BLaER1 treated with 17β-estradiol and CSF1 and Interleukin-3, amounts not matched to agents 10 nM and 100 nM (cell line): ENCODE data around the gene CHEK2.
"Not testable (repeated sequence)": the region's sequence is repeated elsewhere in the genome, so short reads cannot be mapped to it uniquely, and the experiment has no call there.

Experiments
- H3K27ac ChIP-seq, 11 experiments: shearing (Covaris generic); formaldehyde crosslinking; 2 replicates each; pipeline ENCODE4 v1.8.1; 2022
- H3K27me3 ChIP-seq, 11 experiments: shearing (Covaris generic); formaldehyde crosslinking; 2 replicates each; pipeline ENCODE4 v1.8.1; 2022
- H3K36me3 ChIP-seq, 11 experiments: shearing (Covaris generic); formaldehyde crosslinking; 2 replicates each; pipeline ENCODE4 v1.8.1; 2022
- H3K4me1 ChIP-seq, 10 experiments: shearing (Covaris generic); formaldehyde crosslinking; 2 replicates each; pipeline ENCODE4 v1.8.1; 2022
- H3K4me2 ChIP-seq, 11 experiments: shearing (Covaris generic); formaldehyde crosslinking; 2 replicates each; pipeline ENCODE4 v1.8.1; 2022
- H3K4me3 ChIP-seq, 10 experiments: shearing (Covaris generic); formaldehyde crosslinking; 2 replicates each; pipeline ENCODE4 v1.8.1; 2022
- H3K9ac ChIP-seq, 11 experiments: shearing (Covaris generic); formaldehyde crosslinking; 2 replicates each; pipeline ENCODE4 v1.8.1; 2022
- H3K9me3 ChIP-seq, 11 experiments: shearing (Covaris generic); formaldehyde crosslinking; replicated peaks in 1 of 11; 2 replicates each; pipeline ENCODE4 v1.8.1; 2022
- H4K20me1 ChIP-seq, 11 experiments: shearing (Covaris generic); formaldehyde crosslinking; 2 replicates each; pipeline ENCODE4 v1.8.1; 2022
- Cebpa-rat ChIP-seq, 11 experiments: shearing (Covaris generic); IDR thresholded peaks; 2 replicates each; pipeline ENCODE4 v1.8.1; 2022

The CHEK2 gene

GRCh38 chr22:28680813-28681490, 60.7 kb downstream of the CHEK2 start:
- H3K9ac ChIP-seq = not testable (repeated sequence)

GRCh38 chr22:28679611-28680287, 61.9 kb downstream of the CHEK2 start, which contains the start of gene TTC28:
Gene TTC28, minus strand, starts transcription at chr22:28679840. Its CDS starts 117 bp downstream, at chr22:28679723.
- Histone ChIP-seq H3K9ac (peak within 1 kb of the TSS; percentile 52 to 83 (median 73); a peak in 21 of 22 replicates), H3K27ac (peak within 1 kb of the TSS in 9 of 11 experiments; percentile 44 to 69 (median 60); a peak in 15 of 22 replicates), H4K20me1 (peaks cover 0 to 57% (median 15%) of the 10 kb centered on the region in 11 experiments; a peak in 15 of 22 replicates), H3K4me2 (peak within 1 kb of the TSS; percentile 85 to 96 (median 90)), H3K27me3 (peaks cover 56 to 100% (median 63%) of the 10 kb centered on the region in 11 experiments), H3K4me1 (peaks cover 6 to 15% (median 9%) of the 10 kb centered on the region in 10 experiments; a peak in 19 of 20 replicates), H3K4me3 (peak within 1 kb of the TSS; percentile 64 to 73 (median 69))
- not testable (repeated sequence) for H3K9me3 ChIP-seq, H3K36me3 ChIP-seq

More at GRCh38 chr22:28680813-28681490, 60.7 kb downstream of the CHEK2 start:
- Histone ChIP-seq H3K36me3 (peaks cover 0 to 12% (median 4%) of the 10 kb centered on the region in 11 experiments; a peak in 5 of 22 replicates), H4K20me1 (peaks cover 0 to 61% (median 8%) of the 10 kb centered on the region in 11 experiments; a peak in 11 of 22 replicates), H3K27me3 (peaks cover 44 to 97% (median 50%) of the 10 kb centered on the region in 11 experiments)
- not testable (repeated sequence) for H3K4me2 ChIP-seq, H3K27ac ChIP-seq, H3K4me1 ChIP-seq, H3K4me3 ChIP-seq, H3K9me3 ChIP-seq

- Histone ChIP-seq H4K20me1 (peaks cover 0 to 63% (median 21%) of the 10 kb centered on the region in 11 experiments; a peak in 16 of 22 replicates), H3K27ac (peak overlapping the region in 9 of 11 experiments; percentile 44 to 69 (median 60); a peak in 15 of 22 replicates), H3K9ac (peak overlapping the region; percentile 52 to 83 (median 73); a peak in 21 of 22 replicates), H3K4me2 (peak overlapping the region; percentile 85 to 96 (median 90)), H3K4me3 (peak overlapping the region; percentile 64 to 73 (median 69)), H3K27me3 (peaks cover 61 to 100% (median 68%) of the 10 kb centered on the region in 11 experiments), H3K4me1 (peaks cover 13 to 23% (median 16%) of the 10 kb centered on the region in 10 experiments)
- H3K36me3 ChIP-seq, H3K9me3 ChIP-seq: not testable (repeated sequence)
Measured at GRCh38 chr22:28678778-28679610, 62.6 kb downstream of the CHEK2 start.

DNA sequence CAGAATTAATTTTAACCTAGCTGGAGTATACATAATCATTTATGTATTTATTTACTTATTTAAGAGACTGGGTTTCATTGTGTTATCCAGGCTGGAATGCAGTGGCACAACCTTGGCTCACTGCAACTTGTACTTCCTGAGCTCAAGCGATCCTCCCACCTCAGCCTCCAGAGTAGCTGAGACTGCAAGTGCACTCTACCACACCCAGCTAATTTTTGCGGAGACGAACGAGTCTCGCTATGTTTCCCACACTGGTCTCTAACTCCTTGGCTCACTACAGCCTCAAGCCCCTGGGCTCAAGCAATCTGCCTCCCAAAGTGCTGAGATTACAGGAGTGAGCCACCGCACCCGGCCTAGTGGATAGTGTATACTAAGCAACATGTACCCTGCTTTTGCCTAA, 63.5 kb downstream of the CHEK2 start:
- not testable (repeated sequence) for H3K9ac ChIP-seq, H3K36me3 ChIP-seq, H3K27ac ChIP-seq, H3K9me3 ChIP-seq, H3K4me2 ChIP-seq, H3K4me3 ChIP-seq
- Histone ChIP-seq H4K20me1 (peaks cover 0 to 57% (median 23%) of the 10 kb centered on the region in 11 experiments; a peak in 16 of 22 replicates), H3K27me3 (peaks cover 67 to 100% (median 75%) of the 10 kb centered on the region in 11 experiments), H3K4me1 (peaks cover 13 to 31% (median 23%) of the 10 kb centered on the region in 10 experiments)

- Histone ChIP-seq H4K20me1 (peaks cover 0 to 39% (median 24%) of the 10 kb centered on the region in 11 experiments; a peak in 16 of 22 replicates), H3K27me3 (peaks cover 70 to 98% (median 83%) of the 10 kb centered on the region in 11 experiments), H3K4me3 (no peak overlapping the region), H3K4me2 (peak overlapping the region; percentile 20 to 70 (median 48); a peak in 20 of 22 replicates), H3K36me3 (no peaks in the 10 kb centered on the region), H3K27ac (no peak overlapping the region), H3K4me1 (peaks cover 8 to 31% (median 24%) of the 10 kb centered on the region in 10 experiments), H3K9me3 (peaks cover 13 to 27% (median 16%) of the 10 kb centered on the region in 11 experiments), H3K9ac (no peak overlapping the region)
- TF ChIP-seq Cebpa-rat (IDR thresholded peaks at IDR 0.05) = no peak
Measured at GRCh38 chr22:28674121-28674563, 67.5 kb downstream of the CHEK2 start.

DNA sequence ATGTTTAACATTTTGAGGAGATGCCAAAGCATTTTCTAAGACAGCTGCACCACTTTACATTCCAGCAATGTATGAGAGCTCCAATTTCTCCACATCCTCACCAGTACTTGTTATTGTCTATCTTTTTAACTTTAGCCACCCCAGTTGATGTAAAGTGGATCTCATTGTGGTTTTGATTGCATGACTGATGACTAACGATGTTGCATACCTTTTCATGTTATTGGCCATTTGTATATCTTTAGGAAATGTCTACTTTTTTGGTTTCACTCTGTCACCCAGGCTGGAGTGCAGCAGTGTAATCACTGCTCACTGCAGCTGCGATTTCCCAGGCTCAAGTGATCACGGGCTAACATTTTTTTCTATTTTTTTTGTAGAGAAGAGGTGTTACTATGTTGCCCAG, 70.9 kb downstream of the CHEK2 start:
- Histone ChIP-seq H3K9ac (no peak overlapping the region), H3K4me3 (no peak overlapping the region), H3K4me1 (peaks cover 5 to 26% (median 18%) of the 10 kb centered on the region in 10 experiments), H3K27ac (no peak overlapping the region), H3K9me3 (peaks cover 13 to 24% (median 16%) of the 10 kb centered on the region in 11 experiments), H4K20me1 (peaks cover 0 to 26% (median 15%) of the 10 kb centered on the region in 11 experiments; a peak in 14 of 22 replicates), H3K27me3 (peaks cover 37 to 65% (median 49%) of the 10 kb centered on the region in 11 experiments), H3K4me2 (no peak overlapping the region), H3K36me3 (no peaks in the 10 kb centered on the region)
- no peak for TF ChIP-seq Cebpa-rat (IDR thresholded peaks at IDR 0.05)

DNA sequence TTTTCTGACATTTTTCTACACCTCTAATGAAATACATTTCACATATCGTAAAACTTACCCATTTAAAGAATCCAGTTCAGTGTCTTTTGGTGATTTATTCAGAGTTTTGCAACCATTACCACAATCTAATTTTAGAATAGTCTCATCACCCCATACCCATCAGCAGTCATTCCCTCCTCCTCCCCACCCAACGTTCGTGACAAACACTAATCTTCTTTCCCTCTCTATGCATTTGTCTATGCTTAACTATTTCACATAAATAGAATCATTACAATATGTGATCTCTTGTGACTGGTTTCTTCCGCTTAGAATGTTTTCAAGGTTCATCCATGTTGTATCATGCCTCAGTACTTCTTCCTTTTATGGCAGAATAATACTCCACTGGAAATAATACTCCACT, 71.5 kb downstream of the CHEK2 start:
- Histone ChIP-seq H3K27ac (no peak overlapping the region), H3K36me3 (no peaks in the 10 kb centered on the region), H3K4me1 (peaks cover 5 to 23% (median 18%) of the 10 kb centered on the region in 10 experiments), H3K9me3 (peaks cover 13 to 19% (median 16%) of the 10 kb centered on the region in 11 experiments), H3K4me2 (no peak overlapping the region), H3K9ac (no peak overlapping the region), H4K20me1 (peaks cover 0 to 21% (median 11%) of the 10 kb centered on the region in 11 experiments; a peak in 14 of 22 replicates), H3K27me3 (peaks cover 31 to 59% (median 43%) of the 10 kb centered on the region in 11 experiments), H3K4me3 (no peak overlapping the region; a peak in 1 of 20 replicates)
- TF ChIP-seq Cebpa-rat (IDR thresholded peaks at IDR 0.05) = no peak

DNA sequence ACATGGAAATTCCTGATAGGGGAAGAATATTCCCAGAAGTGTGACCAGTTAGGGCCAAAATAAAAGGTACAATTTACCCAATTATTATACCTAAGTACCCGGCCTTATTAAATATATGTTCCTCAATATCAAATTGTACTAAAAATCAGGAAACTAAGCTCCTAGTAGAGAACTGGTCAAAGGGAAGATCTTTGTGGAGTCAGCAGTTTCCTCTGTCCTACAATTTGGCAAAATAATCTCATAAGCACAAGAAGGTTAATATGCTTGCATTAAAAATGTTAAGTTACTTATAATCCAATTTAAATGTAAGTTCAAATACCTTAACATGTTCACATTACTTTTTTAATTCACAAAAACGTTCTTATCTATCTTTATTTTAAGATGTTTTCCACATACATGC, 72.2 kb downstream of the CHEK2 start:
- peaks cover 0 to 13% (median 4%) of the 10 kb centered on the region in 11 experiments; a peak in 14 of 22 replicates for H4K20me1 ChIP-seq
- no peaks in the 10 kb centered on the region for H3K36me3 ChIP-seq
- no peak overlapping the region for H3K4me2 ChIP-seq
- H3K27ac ChIP-seq = no peak overlapping the region
- no peak for TF ChIP-seq Cebpa-rat (IDR thresholded peaks at IDR 0.05)
- peaks cover 24 to 51% (median 35%) of the 10 kb centered on the region in 11 experiments for H3K27me3 ChIP-seq
- peaks cover 2 to 16% (median 11%) of the 10 kb centered on the region in 10 experiments for H3K4me1 ChIP-seq
- H3K4me3 ChIP-seq = no peak overlapping the region
- H3K9ac ChIP-seq = no peak overlapping the region
- peaks cover 13 to 19% (median 16%) of the 10 kb centered on the region in 11 experiments for H3K9me3 ChIP-seq

GRCh38 chr22:28663569-28663942, 78.1 kb downstream of the CHEK2 start:
- H4K20me1 ChIP-seq, H3K4me2 ChIP-seq, H3K27ac ChIP-seq, H3K9ac ChIP-seq, H3K9me3 ChIP-seq, H3K4me1 ChIP-seq, H3K36me3 ChIP-seq, H3K4me3 ChIP-seq: not testable (repeated sequence)
- H3K27me3 ChIP-seq = peaks cover 0 to 13% (median 0%) of the 10 kb centered on the region in 11 experiments; a peak in 4 of 22 replicates
